ENCODE results near the gene FLRT3. TPM values are rescaled to one million over a fixed set of nuclear protein-coding genes. Genes with fewer than 3 reads are reported as not detected.

FLRT3 gene
- total and polyA plus RNA-seq, 9 of the 15 experiments (the other 6 are each of a cell fraction or from before 2014, with no cell fraction given) = 0.04 TPM; not detected in 8

GRCh38 chr20:14385176-14385740 is 47.8 kb upstream of the FLRT3 start:
- POLR2A ChIA-PET = no interaction called here
- DNase-seq (ENCODE audit: extremely low read depth in 1 of 4, low spot score in 3 of 4) (no peak), FAIRE-seq (no peak)

More at GRCh38 chr20:14385176-14385740, 47.8 kb upstream of the FLRT3 start:
- no TSS peak for BruUV-seq (replicated peaks)
- CTCF ChIA-PET (ENCODE audit: low intra/inter-chr PET ratio) = no interaction called here
- ATAC-seq = no peak
- H3K9ac ChIP-seq (ENCODE audit: insufficient read depth in 1 of 2, low read depth in 2 of 2, low read length in 2 of 2) = no peak overlapping the region
- H3K4me1 ChIP-seq (replicated peaks in 1 of 2; ENCODE audit: control insufficient read depth in 2 of 2, insufficient read depth in 2 of 2, low read length in 2 of 2) = no peaks in the 10 kb centered on the region
- H3K9me3 ChIP-seq (replicated peaks; ENCODE audit: control insufficient read depth, insufficient read depth, low read depth, low read length) = no peaks in the 10 kb centered on the region
- no peaks in the 10 kb centered on the region for H4K20me1 ChIP-seq (replicated peaks; ENCODE audit: control insufficient read depth, insufficient read depth, low read length)
- TF ChIP-seq REST (IDR thresholded peaks at IDR 0.05; ENCODE audit: borderline replicate concordance) (no peak), REST (CRISPR knock-in tag; IDR thresholded peaks at IDR 0.05; ENCODE audit: low read depth) (no peak), NR3C1 (CRISPR knock-in tag; IDR thresholded peaks at IDR 0.05) (no peak), TSC22D4 (tag; IDR thresholded peaks at IDR 0.05) (no peak), GATAD2B (IDR thresholded peaks at IDR 0.05; ENCODE audit: borderline replicate concordance) (no peak), XRCC3 (IDR thresholded peaks at IDR 0.05) (no peak)
- H3K4me2 ChIP-seq (ENCODE audit: insufficient read depth, low read length) = no peak overlapping the region
- intact Hi-C loops (cut with micrococcal nuclease) = no loop called here
- WGBS (ENCODE audit: insufficient coverage, low coverage, missing lambda C conversion rate) = 0% methylated on average over 2 of the region's 2 CpGs
- no peaks in the 10 kb centered on the region for H3K27me3 ChIP-seq (ENCODE audit: control insufficient read depth in 2 of 2, insufficient read depth in 2 of 2, low read length in 2 of 2)
- H3K36me3 ChIP-seq (ENCODE audit: control insufficient read depth, insufficient read depth, low read length) = no peaks in the 10 kb centered on the region
- H3K4me3 ChIP-seq = no peak overlapping the region
- in situ Hi-C loops (cut with MboI) = no loop called here
- H2AFZ ChIP-seq (ENCODE audit: low read depth, low read length) = no peak overlapping the region
- no peaks in the 10 kb centered on the region for H3K9me1 ChIP-seq (ENCODE audit: control insufficient read depth, insufficient read depth, low read length)
- no peak overlapping the region for H3K27ac ChIP-seq (ENCODE audit: extremely low read depth, low read depth, low read length)
- no peaks in the 10 kb centered on the region for H3K79me2 ChIP-seq (ENCODE audit: control insufficient read depth, insufficient read depth, low read length)
